ENCODE measurements around the gene SMIM34.
"Not testable (repeated sequence)": the region's sequence is repeated elsewhere in the genome, so short reads cannot be mapped to it uniquely, and the experiment has no call there.

The SMIM34 gene

GRCh38 chr21:34374462-34374861 lies 49.3 kb downstream of the SMIM34 start:
- in situ Hi-C loops (cut with MboI; ENCODE audit: low sequenced_read_pairs), result not testable (repeated sequence)

GRCh38 chr21:34372321-34372720 lies 51.4 kb downstream of the SMIM34 start:
- in situ Hi-C loops (cut with MboI; ENCODE audit: low sequenced_read_pairs), result no loop called here

DNA sequence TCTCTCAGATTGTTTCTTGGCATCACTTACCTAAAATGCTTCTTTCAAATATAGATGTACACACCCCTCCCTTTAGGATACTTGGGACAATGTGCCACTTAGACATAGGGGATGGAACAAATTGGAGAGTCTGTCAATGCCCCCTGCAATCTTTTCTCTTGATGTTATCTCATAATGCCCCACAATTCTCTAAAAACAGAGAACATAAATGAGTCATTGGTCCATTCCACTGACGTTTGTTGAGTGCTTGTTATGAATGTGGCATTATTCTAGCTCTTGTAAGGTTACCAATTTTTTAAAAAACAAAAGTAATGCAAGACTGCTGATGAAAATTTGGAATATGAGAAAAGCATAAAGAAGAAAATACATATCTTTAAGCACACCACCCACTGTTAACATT lies 54.0 kb downstream of the SMIM34 start:
- in situ Hi-C loops (cut with MboI; ENCODE audit: low sequenced_read_pairs), result no loop called here

Data from HL-60/S4 (cell line).